NCI-H345 (cell line): ENCODE results near the gene PPP2R2B.
"Not testable (repeated sequence)": the region's sequence is repeated elsewhere in the genome, so short reads cannot be mapped to it uniquely, and the experiment has no call there.

Source experiments
- DNase-seq: peaks from one replicate; lab custom pipeline; 2025; lab: John Stamatoyannopoulos, UW

Gene PPP2R2B

GRCh38 chr5:146652547-146652946 is 226.0 kb downstream of the PPP2R2B start:
- DNase-seq: no peak

- DNase-seq: peak; percentile 65
These were observed 230.8 kb downstream of the PPP2R2B start for GRCh38 chr5:146647656-146648199.

- no peak for DNase-seq
These were observed 232.1 kb downstream of the PPP2R2B start for GRCh38 chr5:146646441-146646840.

DNA sequence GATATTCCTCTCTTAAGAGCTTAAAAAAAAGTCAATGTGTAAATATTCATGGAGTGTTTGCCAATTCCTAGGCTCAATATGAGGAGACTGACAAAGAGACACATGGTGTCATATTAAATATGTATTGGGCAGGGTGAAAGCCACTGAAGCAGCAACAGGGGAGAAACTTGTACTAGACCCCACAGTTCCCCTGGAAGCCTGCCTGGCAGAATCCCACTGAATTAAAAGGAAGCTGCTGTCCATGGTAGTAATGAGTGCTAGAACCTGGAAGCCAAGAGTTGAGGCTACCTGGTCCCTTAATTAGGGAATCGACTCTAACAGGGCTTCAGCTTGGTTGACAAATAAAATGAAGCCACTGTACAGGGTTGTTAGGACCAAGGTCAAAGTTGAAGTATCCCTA is 233.2 kb downstream of the PPP2R2B start:
- peak; percentile 45 for DNase-seq

- peak; percentile 82 for DNase-seq
These were observed 233.7 kb downstream of the PPP2R2B start for GRCh38 chr5:146644831-146645230.

- DNase-seq: peak; percentile 39
These were observed 234.8 kb downstream of the PPP2R2B start for GRCh38 chr5:146643776-146644175.

DNA sequence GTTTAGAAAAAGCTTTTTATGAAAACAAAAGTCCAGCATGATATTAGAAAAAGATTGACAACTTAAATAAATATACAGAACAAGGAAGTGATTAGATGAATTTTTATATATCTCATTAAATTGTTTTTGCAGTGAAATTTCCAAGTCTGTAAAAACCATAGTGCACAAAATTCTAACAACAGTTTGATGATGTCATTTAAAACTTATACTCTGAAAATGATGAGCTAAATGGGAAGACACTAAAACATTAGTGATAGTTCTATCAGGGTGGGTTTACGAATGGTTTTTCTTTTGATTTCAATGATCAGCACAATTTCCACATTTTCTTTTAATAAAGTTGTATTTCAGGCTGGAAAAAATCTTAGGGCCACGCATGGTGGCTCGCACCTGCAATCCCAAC is 236.1 kb downstream of the PPP2R2B start:
- no peak for DNase-seq

GRCh38 chr5:146641941-146642340 is 236.6 kb downstream of the PPP2R2B start:
- DNase-seq: no peak

DNA sequence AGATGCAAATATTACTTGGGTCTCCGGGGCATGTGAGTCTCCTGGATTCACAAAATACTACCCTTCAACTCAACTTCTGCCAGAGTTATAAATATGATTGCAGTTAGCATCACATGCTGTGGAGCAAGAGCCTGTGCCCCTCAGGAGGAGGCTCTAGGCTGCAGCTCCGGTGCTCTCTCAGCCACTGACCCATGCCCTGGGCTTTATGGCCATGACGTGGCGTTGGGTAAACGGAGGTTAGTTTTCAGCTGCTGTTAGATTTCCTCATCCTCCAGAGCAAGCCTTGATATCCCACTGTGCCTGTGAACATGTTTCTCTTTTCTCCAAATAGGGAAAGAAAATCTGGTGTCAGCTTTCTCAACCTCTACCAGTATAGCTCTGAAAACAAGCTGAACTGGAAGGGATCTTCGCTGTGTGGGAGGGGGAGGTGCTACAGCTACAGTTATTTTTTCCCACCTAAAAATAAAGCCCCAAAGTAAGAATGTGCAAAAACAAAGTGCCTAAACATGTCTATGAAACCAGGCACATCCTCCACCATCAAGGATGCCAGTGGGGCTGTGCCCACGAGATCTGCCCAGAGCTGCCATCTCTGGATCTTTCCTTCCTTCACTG is 238.2 kb downstream of the PPP2R2B start:
- no peak for DNase-seq

DNA sequence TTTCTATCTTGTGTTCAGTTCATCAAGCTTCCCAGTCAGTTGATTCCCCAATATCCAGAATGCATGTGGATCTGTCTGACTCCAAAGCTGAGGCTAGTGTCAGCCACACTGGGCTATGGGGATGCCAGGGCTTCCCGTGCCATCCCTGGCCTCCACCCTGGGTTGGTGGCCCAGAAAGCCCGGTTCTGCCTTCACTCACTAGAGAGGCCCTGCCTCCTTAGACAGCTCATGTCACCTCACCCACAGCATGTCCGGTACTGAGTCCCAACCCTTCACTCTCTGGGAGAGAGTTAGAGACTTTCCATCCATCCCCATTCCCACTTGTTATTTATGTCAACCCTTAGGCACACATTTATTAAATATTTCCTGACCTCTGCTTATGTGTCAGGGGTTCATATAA is 243.1 kb downstream of the PPP2R2B start:
- no peak for DNase-seq

DNA sequence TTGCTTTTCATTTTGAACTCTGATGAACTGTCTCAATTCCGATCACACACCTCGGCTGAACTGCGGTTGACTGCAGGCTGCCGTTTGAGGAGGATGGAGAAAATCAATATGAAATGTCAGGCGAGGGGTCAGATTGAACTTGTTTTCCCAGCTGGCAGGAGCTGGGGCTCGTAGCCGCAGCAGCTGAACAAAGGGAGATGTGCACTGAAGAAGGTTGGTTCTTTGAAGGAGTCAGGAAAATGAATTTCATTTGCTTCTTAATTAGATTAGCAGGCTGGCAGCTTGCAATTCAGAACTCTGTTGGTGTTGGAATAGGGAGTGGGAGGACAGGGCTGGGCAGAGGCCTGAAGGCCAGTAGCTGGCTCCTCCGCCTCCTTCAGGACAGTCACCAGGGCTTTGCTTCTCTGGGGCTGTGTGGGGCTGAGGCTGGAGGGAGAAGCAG is 245.2 kb downstream of the PPP2R2B start:
- peak; percentile 73 for DNase-seq

DNA sequence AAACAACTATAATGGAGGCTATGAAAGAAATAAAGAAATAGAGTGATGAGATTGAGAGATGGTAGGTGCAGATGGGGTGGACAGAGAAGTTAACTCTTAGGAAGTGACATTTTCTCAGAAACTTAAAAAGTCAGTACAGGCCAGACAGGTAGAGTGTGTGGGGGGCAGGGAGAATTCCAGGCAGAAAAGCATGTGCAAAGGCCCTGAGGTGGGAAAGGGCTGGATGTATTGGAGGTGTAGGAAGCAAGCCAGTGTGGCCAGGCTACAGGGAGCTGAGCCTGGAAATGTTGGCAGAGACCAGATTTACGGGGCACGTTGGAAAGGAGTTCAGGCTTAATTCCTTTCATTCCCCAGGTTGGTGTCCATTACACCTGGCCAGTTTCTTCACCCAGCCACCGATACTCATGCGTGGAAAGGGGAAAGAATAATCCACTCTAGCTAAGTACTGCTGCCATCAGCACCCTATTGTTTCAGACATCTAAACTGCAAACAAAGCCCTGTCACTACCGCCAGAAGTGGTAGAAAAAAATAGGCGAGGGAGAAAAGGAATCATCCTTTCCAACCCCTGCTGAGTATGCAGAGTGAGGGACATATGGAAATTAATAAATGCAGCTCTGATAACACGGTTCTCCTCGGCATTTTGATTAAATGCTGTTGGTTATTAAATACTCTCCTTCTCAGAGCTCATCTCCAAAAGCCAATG is 245.8 kb downstream of the PPP2R2B start:
- DNase-seq: peak; percentile 73

GRCh38 chr5:146630472-146630871 is 248.1 kb downstream of the PPP2R2B start:
- DNase-seq: peak; percentile 41

GRCh38 chr5:146628950-146629349 is 249.6 kb downstream of the PPP2R2B start:
- no peak for DNase-seq

GRCh38 chr5:146626936-146627335 is 251.6 kb downstream of the PPP2R2B start:
- no peak for DNase-seq

DNA sequence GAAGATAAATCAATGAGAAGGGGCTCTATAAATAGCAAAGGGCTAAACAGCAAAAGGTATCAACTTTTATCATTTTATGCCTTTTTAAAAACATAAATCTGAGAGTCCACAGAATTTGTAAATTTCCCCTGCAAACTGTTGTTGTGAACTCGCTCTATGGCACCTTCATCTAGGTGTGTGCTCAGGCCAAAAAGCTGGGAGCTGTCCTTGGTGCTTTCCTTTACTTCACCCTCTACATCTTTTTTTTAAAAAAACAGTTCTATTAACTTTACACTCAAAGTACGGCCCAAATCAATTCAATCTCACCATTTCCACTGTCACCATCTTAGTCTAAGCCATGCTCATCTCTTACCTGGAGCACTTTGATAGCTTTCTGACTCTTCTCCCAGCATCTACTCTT is 254.4 kb downstream of the PPP2R2B start:
- no peak for DNase-seq

DNA sequence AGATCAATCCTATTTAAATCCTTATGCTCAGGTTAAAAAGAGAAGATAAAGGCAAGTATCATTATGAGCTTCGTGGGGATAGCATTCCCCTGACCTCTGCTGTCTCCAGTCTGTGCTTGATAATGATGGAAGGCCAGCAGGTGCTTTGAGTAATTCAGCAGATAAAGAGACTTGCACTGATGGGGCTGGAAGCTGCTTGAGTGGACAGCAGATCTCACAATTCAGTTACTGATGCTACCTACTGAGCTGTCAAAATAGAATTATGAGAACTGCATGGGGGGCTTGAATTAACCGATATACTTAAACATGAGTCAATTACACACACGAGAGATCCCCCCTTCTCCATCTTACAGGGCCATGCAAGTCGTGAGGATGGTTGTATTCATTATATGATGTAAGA is 254.9 kb downstream of the PPP2R2B start:
- peak; percentile 24 for DNase-seq

- DNase-seq: no peak
These were observed 255.5 kb downstream of the PPP2R2B start for GRCh38 chr5:146623009-146623408.

- no peak for DNase-seq
These were observed 256.2 kb downstream of the PPP2R2B start for GRCh38 chr5:146622391-146622790.

DNA sequence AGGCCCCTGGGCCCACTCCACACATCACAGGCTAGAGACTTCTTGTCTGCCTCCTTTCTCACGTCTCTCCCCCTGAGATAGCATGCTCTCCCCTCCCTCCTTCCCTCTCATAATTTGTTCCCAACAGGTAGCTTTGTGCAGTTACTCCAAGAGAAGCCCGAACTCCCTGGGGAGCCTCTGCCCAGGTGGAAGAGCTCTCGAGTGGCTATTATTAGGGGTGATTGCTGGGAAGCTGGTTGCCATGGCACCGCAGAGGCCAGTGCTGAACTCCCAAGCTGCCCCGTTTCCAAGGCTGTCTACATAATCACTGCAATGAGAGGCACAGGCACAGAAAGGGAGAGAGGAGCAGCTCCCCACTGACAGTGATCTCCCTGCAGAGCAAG is 257.9 kb downstream of the PPP2R2B start:
- DNase-seq: peak; percentile 97

DNA sequence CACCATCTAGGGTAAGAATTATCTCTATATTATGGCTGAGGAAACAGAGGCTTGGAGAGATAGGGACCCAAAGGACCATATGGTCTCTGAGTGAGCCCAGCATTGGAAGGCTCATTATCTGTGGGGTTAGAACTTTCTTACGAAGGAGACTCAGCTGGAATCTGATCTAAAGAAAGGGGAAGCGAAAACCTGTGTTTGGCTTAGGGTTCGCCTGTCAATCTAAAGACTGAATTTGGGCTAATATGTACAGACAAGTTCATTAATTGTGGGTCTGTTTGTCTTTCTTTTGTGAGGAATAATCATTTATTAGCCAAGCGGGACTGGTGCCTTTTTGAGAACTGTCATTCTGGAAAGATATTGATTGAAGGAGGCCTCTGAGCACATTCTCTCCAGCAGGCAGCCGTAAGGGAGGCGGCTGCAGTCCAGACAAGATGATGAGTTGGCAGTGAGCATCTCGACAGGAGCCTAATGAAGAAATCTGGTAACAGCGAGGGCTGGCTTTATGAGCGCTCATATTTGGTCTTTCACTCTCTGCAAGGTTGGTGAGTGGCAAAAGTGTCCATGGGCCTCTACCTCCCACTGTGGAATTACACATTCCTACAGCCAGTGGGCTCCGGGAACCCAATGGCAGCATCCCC is 258.4 kb downstream of the PPP2R2B start:
- DNase-seq: no peak

DNA sequence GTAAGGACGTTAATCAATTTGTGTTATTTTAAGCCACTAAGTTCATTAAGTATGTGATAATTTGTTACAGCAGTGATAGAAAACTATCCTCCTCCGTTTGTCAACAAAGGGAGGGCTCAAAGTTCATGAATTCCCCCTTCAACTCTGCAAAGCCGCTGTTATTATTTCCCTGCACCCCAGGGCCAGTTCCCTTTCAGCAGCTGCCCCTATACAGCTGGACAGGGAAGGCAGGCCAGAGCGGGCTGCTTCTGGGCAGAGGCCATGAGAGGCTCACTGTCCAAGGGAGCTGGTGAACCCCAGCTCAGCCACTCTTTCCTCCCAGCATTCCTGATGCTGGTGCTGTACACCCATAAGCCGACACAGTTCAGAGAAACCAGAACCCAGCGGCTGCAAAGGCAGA is 260.1 kb downstream of the PPP2R2B start:
- DNase-seq: no peak

DNA sequence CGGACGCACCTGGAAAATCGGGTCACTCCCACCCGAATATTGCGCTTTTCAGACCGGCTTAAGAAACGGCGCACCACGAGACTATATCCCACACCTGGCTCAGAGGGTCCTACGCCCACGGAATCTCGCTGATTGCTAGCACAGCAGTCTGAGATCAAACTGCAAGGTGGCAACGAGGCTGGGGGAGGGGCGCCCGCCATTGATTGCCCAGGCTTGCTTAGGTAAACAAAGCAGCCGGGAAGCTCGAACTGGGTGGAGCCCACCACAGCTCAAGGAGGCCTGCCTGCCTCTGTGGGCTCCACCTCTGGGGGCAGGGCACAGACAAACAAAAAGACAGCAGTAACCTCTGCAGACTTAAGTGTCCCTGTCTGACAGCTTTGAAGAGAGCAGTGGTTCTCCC is 268.8 kb downstream of the PPP2R2B start:
- DNase-seq: not testable (repeated sequence)
